Duodenal mucosa (tissue), 2 donors: ENCODE data around the gene MRPL46.
"Not testable (repeated sequence)": the region's sequence is repeated elsewhere in the genome, so short reads cannot be mapped to it uniquely, and the experiment has no call there.

Source experiments
- H3K27ac ChIP-seq: one replicate; pipeline ENCODE4 v1.7.0; 2013; ENCODE audit warnings: low read depth, low read length
- H3K27me3 ChIP-seq, 2 donors: one replicate each; pipeline ENCODE4 v1.7.0; 2013; ENCODE audit warnings: low read length in 2 of 2, control low read depth in 1 of 2; ENCODE audit not compliant: insufficient read depth in 2 of 2, control insufficient read depth in 1 of 2
- H3K36me3 ChIP-seq, 2 donors: one replicate each; pipeline ENCODE4 v1.7.0; 2013; ENCODE audit warnings: low read length in 2 of 2, control low read depth in 1 of 2; ENCODE audit not compliant: insufficient read depth in 2 of 2, control insufficient read depth in 1 of 2
- H3K4me1 ChIP-seq, 2 donors: one replicate each; pipeline ENCODE4 v1.7.0; 2013; ENCODE audit warnings: low read length in 2 of 2, control low read depth in 1 of 2; ENCODE audit not compliant: insufficient read depth in 2 of 2, control insufficient read depth in 1 of 2
- H3K4me3 ChIP-seq, 2 donors: one replicate each; pipeline ENCODE4 v1.7.0; 2013; ENCODE audit warnings: low read length in 2 of 2, low read depth in 1 of 2
- H3K9ac ChIP-seq, 2 donors: one replicate each; pipeline ENCODE4 v1.7.0; 2013; ENCODE audit warnings: low read length in 2 of 2, low read depth in 1 of 2
- H3K9me3 ChIP-seq, 2 donors: one replicate each; pipeline ENCODE4 v1.7.0; 2013; ENCODE audit warnings: low read length in 2 of 2, control low read depth in 1 of 2; ENCODE audit not compliant: control insufficient read depth in 1 of 2

MRPL46 gene

DNA sequence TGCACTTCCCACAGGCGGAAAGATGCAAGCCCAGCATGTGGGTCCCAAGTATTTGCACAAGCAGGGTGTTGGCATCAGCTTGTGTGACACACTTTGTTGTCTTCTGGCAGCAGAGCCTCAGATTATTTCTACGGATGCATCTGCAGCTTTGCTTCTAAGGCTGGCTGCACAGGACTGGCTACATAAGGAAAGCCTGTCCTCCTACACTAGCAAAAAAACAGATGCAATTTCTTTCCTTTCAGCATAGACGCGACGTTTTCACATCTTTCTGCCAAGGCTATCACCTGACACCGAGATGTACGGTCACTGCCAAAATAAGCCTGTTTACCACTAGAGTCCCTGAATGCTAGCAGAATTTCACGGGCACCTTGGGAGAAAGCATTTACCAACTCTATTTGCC is 13.8 kb upstream of the MRPL46 start:
- Histone ChIP-seq H3K36me3 (peaks cover 5 to 28% of the 10 kb centered on the region in 2 donors), H3K9me3 (no peaks in the 10 kb centered on the region), H3K27me3 (no peaks in the 10 kb centered on the region), H3K4me3 (no peak overlapping the region), H3K4me1 (no peaks in the 10 kb centered on the region), H3K27ac (no peak overlapping the region), H3K9ac (no peak overlapping the region)

- H3K9ac ChIP-seq = no peak overlapping the region
- no peaks in the 10 kb centered on the region for H3K27me3 ChIP-seq
- no peaks in the 10 kb centered on the region for H3K9me3 ChIP-seq
- no peak overlapping the region for H3K27ac ChIP-seq
- H3K36me3 ChIP-seq = peaks cover 14 to 40% of the 10 kb centered on the region in 2 donors
- no peaks in the 10 kb centered on the region for H3K4me1 ChIP-seq
- no peak overlapping the region for H3K4me3 ChIP-seq
These were observed 12.0 kb upstream of the MRPL46 start for GRCh38 chr15:88479169-88479568.

DNA sequence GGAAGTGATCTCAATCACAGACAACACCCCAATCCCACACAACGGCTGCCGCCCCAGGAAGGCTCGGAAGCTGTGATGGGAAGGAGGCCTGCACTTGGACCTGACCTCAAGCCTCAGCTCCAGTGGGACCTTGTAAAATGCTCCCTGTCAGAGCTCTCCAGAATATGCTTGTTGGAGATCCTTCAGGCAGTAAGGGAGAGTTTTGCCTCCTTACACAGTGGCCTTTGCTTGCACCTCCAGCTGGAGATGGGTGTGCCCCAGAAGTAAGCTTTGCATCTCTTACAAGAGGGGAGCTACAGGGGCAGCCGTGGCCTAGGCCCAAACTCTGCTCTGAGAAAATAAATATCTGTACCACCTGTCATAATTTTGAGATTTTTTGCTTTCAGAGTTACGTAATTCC is 10.7 kb upstream of the MRPL46 start:
- H3K4me3 ChIP-seq = no peak overlapping the region
- no peak overlapping the region for H3K9ac ChIP-seq
- no peaks in the 10 kb centered on the region for H3K4me1 ChIP-seq
- no peaks in the 10 kb centered on the region for H3K27me3 ChIP-seq
- H3K27ac ChIP-seq = no peak overlapping the region
- peaks cover 14 to 47% of the 10 kb centered on the region in 2 donors for H3K36me3 ChIP-seq
- no peaks in the 10 kb centered on the region for H3K9me3 ChIP-seq

DNA sequence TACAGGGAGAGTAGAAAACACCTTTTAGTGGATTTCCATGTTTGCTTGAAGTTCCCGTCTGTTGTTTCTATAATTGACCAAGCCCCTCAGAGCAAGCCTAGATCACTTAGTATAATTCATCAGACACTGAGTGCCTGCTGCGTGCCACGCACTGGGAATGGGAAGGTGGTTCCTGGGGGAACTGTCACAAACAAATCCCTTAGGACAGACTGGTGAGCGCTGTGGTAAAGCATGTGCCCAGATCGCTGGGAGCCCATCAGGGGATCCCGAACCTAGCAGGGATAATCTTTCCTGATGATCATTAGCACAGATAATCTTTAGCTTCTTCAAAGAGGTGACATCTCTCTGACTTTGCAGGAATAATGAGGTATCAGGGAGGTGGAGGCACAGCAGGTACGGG is 9.9 kb upstream of the MRPL46 start:
- no peak overlapping the region for H3K27ac ChIP-seq
- peaks cover 19 to 54% of the 10 kb centered on the region in 2 donors for H3K36me3 ChIP-seq
- H3K4me3 ChIP-seq = no peak overlapping the region
- H3K9ac ChIP-seq = no peak overlapping the region
- no peaks in the 10 kb centered on the region for H3K4me1 ChIP-seq
- H3K9me3 ChIP-seq = no peaks in the 10 kb centered on the region
- H3K27me3 ChIP-seq = no peaks in the 10 kb centered on the region

- H3K9ac ChIP-seq = no peak overlapping the region
- peaks cover 19 to 54% of the 10 kb centered on the region in 2 donors for H3K36me3 ChIP-seq
These were observed 9.5 kb upstream of the MRPL46 start for GRCh38 chr15:88476635-88477060.

DNA sequence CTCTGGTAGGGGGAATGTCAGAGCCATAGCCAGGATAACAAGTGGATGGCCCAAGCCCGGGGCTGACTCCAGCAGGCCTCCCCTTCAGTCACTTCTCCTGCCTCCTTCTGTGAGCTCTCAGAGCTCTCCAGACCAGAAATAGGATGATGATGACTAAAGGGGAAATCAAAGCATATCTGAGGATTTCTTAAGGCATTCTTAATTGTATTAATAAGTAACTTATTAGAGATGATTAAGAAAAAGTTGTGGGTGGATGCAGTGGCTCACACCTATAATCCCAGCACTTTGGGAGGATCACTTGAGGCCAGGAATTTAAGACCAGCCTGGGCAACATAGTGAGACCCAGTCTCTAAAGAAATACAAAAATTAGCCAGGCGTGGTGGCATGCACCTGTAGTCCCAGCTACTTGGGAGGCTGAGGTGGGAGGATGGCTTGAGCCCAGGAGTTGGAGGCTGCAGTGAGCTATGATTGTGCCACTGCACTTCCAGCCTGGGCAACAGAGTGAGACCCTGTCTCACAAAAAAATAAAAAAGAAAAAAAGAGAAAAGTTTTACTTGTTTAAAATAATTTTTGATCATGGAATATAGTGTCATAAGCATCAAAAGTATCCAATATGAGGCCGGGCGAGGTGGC is 6.6 kb upstream of the MRPL46 start:
- H3K27ac ChIP-seq, H3K4me3 ChIP-seq, H3K4me1 ChIP-seq, H3K9ac ChIP-seq, H3K27me3 ChIP-seq, H3K9me3 ChIP-seq: not testable (repeated sequence)
- peaks cover 16 to 48% of the 10 kb centered on the region in 2 donors for H3K36me3 ChIP-seq

More at GRCh38 chr15:88476635-88477060, 9.5 kb upstream of the MRPL46 start:
- Histone ChIP-seq H3K27me3 (no peaks in the 10 kb centered on the region), H3K27ac (no peak overlapping the region), H3K4me1 (no peaks in the 10 kb centered on the region), H3K9me3 (no peaks in the 10 kb centered on the region), H3K4me3 (no peak overlapping the region)

- Histone ChIP-seq H3K36me3 (peaks cover 16 to 35% of the 10 kb centered on the region in 2 donors), H3K9me3 (no peaks in the 10 kb centered on the region), H3K4me3 (no peak overlapping the region), H3K4me1 (peaks cover 7 to 13% of the 10 kb centered on the region in 2 donors), H3K27me3 (no peaks in the 10 kb centered on the region), H3K27ac (no peak overlapping the region), H3K9ac (no peak overlapping the region)
These were observed 5.0 kb upstream of the MRPL46 start for GRCh38 chr15:88472225-88472624.

DNA sequence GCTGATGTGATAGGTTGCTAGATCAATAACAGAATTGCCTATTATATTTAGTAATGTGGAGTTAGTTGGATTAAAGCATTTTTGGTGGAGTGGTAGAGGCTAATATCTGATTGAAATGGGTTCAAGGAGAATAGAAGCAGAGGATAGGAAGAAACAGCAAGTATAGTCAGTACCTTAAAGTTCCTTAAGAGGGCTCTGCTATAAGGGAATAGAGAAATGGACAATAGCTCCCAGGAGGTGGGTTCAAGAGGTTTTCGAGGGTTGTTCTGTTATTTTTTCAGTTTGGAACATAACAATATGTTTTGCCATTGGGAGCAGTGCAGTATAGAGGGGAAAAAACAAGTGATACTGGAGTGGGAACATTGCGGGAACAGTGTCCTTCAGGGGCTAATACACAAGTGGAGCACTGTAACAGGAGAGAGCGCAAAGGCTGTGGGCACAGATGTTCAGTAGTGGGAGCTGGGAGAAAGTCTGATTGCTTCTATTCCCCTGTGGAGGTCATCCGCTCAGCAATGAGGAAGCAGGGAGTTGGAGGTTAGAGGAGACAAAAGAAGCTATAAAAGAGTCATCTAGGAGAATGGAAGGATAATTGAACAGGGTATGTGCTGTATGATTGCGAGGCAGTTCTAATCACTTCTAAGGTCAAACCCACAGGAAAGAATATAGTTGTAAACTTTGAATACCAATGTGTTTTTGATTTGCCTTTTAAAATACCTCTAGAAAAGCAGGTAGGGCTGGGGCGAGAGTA is 3.6 kb upstream of the MRPL46 start:
- no peak overlapping the region for H3K9ac ChIP-seq
- H3K4me3 ChIP-seq = no peak overlapping the region
- no peaks in the 10 kb centered on the region for H3K9me3 ChIP-seq
- H3K4me1 ChIP-seq = peaks cover 17 to 24% of the 10 kb centered on the region in 2 donors
- peaks cover 13 to 24% of the 10 kb centered on the region in 2 donors for H3K36me3 ChIP-seq
- H3K27ac ChIP-seq = no peak overlapping the region
- H3K27me3 ChIP-seq = no peaks in the 10 kb centered on the region

GRCh38 chr15:88469321-88469720 is 2.1 kb upstream of the MRPL46 start:
- Histone ChIP-seq H3K9me3 (no peaks in the 10 kb centered on the region), H3K4me1 (peaks cover 21 to 26% of the 10 kb centered on the region in 2 donors), H3K9ac (no peak overlapping the region), H3K27me3 (no peaks in the 10 kb centered on the region), H3K27ac (no peak overlapping the region), H3K36me3 (peaks cover 5 to 22% of the 10 kb centered on the region in 2 donors), H3K4me3 (no peak overlapping the region)

GRCh38 chr15:88468721-88469120 is 1.5 kb upstream of the MRPL46 start:
- H3K4me3 ChIP-seq = peak overlapping the region; percentile 90 to 99
- H3K9ac ChIP-seq, H3K9me3 ChIP-seq, H3K27ac ChIP-seq, H3K27me3 ChIP-seq: not testable (repeated sequence)
- H3K36me3 ChIP-seq = peaks cover 5 to 28% of the 10 kb centered on the region in 2 donors
- H3K4me1 ChIP-seq = peaks cover 21 to 26% of the 10 kb centered on the region in 2 donors
